WTC11 (cell line): ENCODE measurements around the gene ISCA1. TPM values are rescaled to one million over a fixed set of nuclear protein-coding genes. Genes with fewer than 3 reads are reported as not detected.

ENCODE experiments used
- ATAC-seq: fragments of 200-7000 bp; cut with Tn5 transposase; 2 replicates; pipeline ENCODE4 v1.10.0; 2021; ENCODE audit warnings: mild to moderate bottlenecking, moderate library complexity
- CTCF ChIA-PET: fragments of 300-600 bp; sonication (Branson Sonifier 250); formaldehyde crosslinking; loops from one replicate; lab custom pipeline; 2021; ENCODE audit warnings: antibody characterized with exemption; lab: Charles Lee
- POLR2A ChIA-PET: fragments of 350-600 bp; sonication (Branson Sonifier 250); formaldehyde crosslinking; loops from one replicate; lab custom pipeline; 2021; ENCODE audit warnings: antibody characterized with exemption; lab: Charles Lee
- DNase-seq: peaks from one replicate; pipeline ENCODE4 v3.0.0; 2021; ENCODE audit warnings: low spot score
- H3K27ac Mint-ChIP-seq: 2 replicates; pipeline ENCODE4 v1.8.0; 2021; ENCODE audit warnings: mixed read lengths
- H3K27me3 Mint-ChIP-seq: 2 replicates; pipeline ENCODE4 v1.8.0; 2021; ENCODE audit warnings: low read depth, mild to moderate bottlenecking, moderate library complexity, mixed read lengths
- H3K36me3 Mint-ChIP-seq: 2 replicates; pipeline ENCODE4 v1.8.0; 2021; ENCODE audit warnings: mixed read lengths
- H3K4me1 Mint-ChIP-seq: 2 replicates; pipeline ENCODE4 v1.8.0; 2022; ENCODE audit warnings: mixed read lengths
- H3K4me3 Mint-ChIP-seq: 2 replicates; pipeline ENCODE4 v1.8.0; 2021; ENCODE audit warnings: mild to moderate bottlenecking, moderate library complexity, mixed read lengths
- H3K9me3 Mint-ChIP-seq: 2 replicates; pipeline ENCODE4 v1.8.0; 2021; ENCODE audit warnings: mixed read lengths
- CBFB ChIP-seq: sonication (generic); formaldehyde crosslinking; IDR thresholded peaks from 2 replicates; pipeline ENCODE4 v1.8.1; 2022; ENCODE audit warnings: mild to moderate bottlenecking, low read depth, missing genetic modification reagents
- CREB1 ChIP-seq: sonication (generic); formaldehyde crosslinking; IDR thresholded peaks from 2 replicates; pipeline ENCODE4 v1.8.0; 2023; ENCODE audit warnings: mild to moderate bottlenecking, missing genetic modification reagents
- CREM ChIP-seq: sonication (generic); formaldehyde crosslinking; IDR thresholded peaks from 2 replicates; pipeline ENCODE4 v1.8.1; 2022; ENCODE audit warnings: mild to moderate bottlenecking, missing genetic modification reagents, moderate library complexity
- FOXJ3 ChIP-seq: sonication (generic); formaldehyde crosslinking; IDR thresholded peaks from 2 replicates; pipeline ENCODE4 v1.9.0; 2021; ENCODE audit warnings: missing genetic modification reagents, mild to moderate bottlenecking, borderline replicate concordance
- FOXK1 ChIP-seq: sonication (generic); formaldehyde crosslinking; IDR thresholded peaks from 2 replicates; pipeline ENCODE4 v1.8.0; 2022; ENCODE audit warnings: mild to moderate bottlenecking, moderate library complexity, missing genetic modification reagents
- GABPB1 ChIP-seq: sonication (generic); formaldehyde crosslinking; IDR thresholded peaks from 2 replicates; pipeline ENCODE4 v1.8.1; 2023; ENCODE audit warnings: mild to moderate bottlenecking, missing genetic modification reagents
- HMGA2 ChIP-seq: fragments of 250-450 bp; sonication (Bioruptor Pico); IDR thresholded peaks from 2 replicates; pipeline ENCODE4 v1.4.0; 2021; ENCODE audit warnings: mild to moderate bottlenecking, moderate library complexity
- IRF2 ChIP-seq: sonication (generic); formaldehyde crosslinking; IDR thresholded peaks from 2 replicates; pipeline ENCODE4 v1.8.0; 2022; ENCODE audit warnings: low read depth, missing genetic modification reagents, borderline replicate concordance
- NFE2L1 ChIP-seq: sonication (generic); formaldehyde crosslinking; IDR thresholded peaks from 2 replicates; pipeline ENCODE4 v1.8.1; 2023; ENCODE audit warnings: missing genetic modification reagents
- NR2C2 ChIP-seq: sonication (generic); formaldehyde crosslinking; IDR thresholded peaks from 2 replicates; pipeline ENCODE4 v1.8.0; 2022; ENCODE audit warnings: mild to moderate bottlenecking, missing genetic modification reagents
- PRRX2 ChIP-seq: fragments of 250-450 bp; sonication (Bioruptor Pico); IDR thresholded peaks from 2 replicates; pipeline ENCODE4 v1.8.0; 2021; ENCODE audit warnings: mild to moderate bottlenecking
- SOX15 ChIP-seq: fragments of 250-450 bp; sonication (Bioruptor Pico); IDR thresholded peaks from 2 replicates; pipeline ENCODE4 v1.9.0; 2021; ENCODE audit warnings: mild to moderate bottlenecking
- SP1 ChIP-seq: sonication (generic); formaldehyde crosslinking; conservative IDR thresholded peaks from 2 replicates; pipeline ENCODE4 v1.8.1; 2022; ENCODE audit warnings: missing genetic modification reagents
- TP53 ChIP-seq: sonication (generic); formaldehyde crosslinking; IDR thresholded peaks from 2 replicates; pipeline ENCODE4 v1.8.1; 2023; ENCODE audit warnings: mild to moderate bottlenecking, missing genetic modification reagents
- ZNF121 ChIP-seq: sonication (generic); formaldehyde crosslinking; IDR thresholded peaks from 2 replicates; pipeline ENCODE4 v1.8.0; 2023; ENCODE audit warnings: missing genetic modification reagents
- ZNF232 ChIP-seq: sonication (generic); formaldehyde crosslinking; IDR thresholded peaks from 2 replicates; pipeline ENCODE4 v1.8.0; 2022; ENCODE audit warnings: mild to moderate bottlenecking, missing genetic modification reagents
- ZNF317 ChIP-seq: sonication (generic); formaldehyde crosslinking; IDR thresholded peaks from 2 replicates; pipeline ENCODE4 v1.8.1; 2023; ENCODE audit warnings: low read depth, mild to moderate bottlenecking, moderate library complexity, missing genetic modification reagents, borderline replicate concordance
- ZNF671 ChIP-seq: fragments of 250-450 bp; sonication (Bioruptor Pico); IDR thresholded peaks from 2 replicates; pipeline ENCODE4 v1.8.0; 2021; ENCODE audit warnings: mild to moderate bottlenecking
- total RNA-seq: library from RNA; stranded (reverse); gene quantifications from 3 replicates; pipeline ENCODE4 v1.2.3, GENCODE V29; 2021
- TF ChIP-seq, protein P1 (sequence below): sonication (generic); formaldehyde crosslinking; IDR thresholded peaks from 2 replicates; pipeline ENCODE4 v1.8.1; 2023; ENCODE audit warnings: mild to moderate bottlenecking, missing genetic modification reagents
- TF ChIP-seq, protein P2 (sequence below): sonication (generic); formaldehyde crosslinking; IDR thresholded peaks from 2 replicates; pipeline ENCODE4 v1.8.1; 2022; ENCODE audit warnings: mild to moderate bottlenecking, moderate library complexity, missing genetic modification reagents
- TF ChIP-seq, protein P3 (sequence below): sonication (generic); formaldehyde crosslinking; IDR thresholded peaks from 2 replicates; pipeline ENCODE4 v1.8.1; 2022; ENCODE audit warnings: missing genetic modification reagents, borderline replicate concordance
- TF ChIP-seq, protein P4 (sequence below): sonication (generic); formaldehyde crosslinking; IDR thresholded peaks from 2 replicates; pipeline ENCODE4 v1.8.0; 2022; ENCODE audit warnings: mild to moderate bottlenecking, missing genetic modification reagents
- TF ChIP-seq, protein P5 (sequence below): sonication (generic); formaldehyde crosslinking; IDR thresholded peaks from 2 replicates; pipeline ENCODE4 v1.8.0; 2023; ENCODE audit warnings: mild to moderate bottlenecking, missing genetic modification reagents
- TF ChIP-seq, protein P6 (sequence below): sonication (generic); formaldehyde crosslinking; IDR thresholded peaks from 2 replicates; pipeline ENCODE4 v1.8.1; 2023; ENCODE audit warnings: mild to moderate bottlenecking, missing genetic modification reagents, borderline replicate concordance

Gene ISCA1
- total RNA-seq, 1 experiment from 2014 or later, result 35.5 TPM

DNA sequence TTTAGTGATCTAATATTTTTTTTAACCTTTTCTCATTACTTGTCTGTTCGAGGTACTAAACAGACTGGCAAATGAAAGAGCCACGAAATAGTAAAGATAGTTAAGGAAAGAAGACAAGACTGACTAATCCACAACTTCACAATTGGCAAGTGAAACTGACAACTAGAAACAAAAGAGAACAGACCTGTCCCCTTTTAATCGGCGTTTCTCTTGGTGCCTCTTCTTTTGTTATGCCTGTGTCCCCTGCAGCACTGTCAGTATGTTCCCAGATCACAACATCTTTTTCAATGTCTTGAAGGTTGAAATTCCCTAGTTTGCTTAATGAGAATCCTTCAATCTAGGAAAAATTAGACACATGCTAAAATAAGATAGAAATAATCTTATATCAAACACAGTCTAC lies 45.8 kb upstream of the ISCA1 start:
- H3K4me3 Mint-ChIP-seq, result no peak overlapping the region
- 0 out of 2 replicates have a peak, but pooled peaks cover 5% of the 10 kb centered on the region for H3K9me3 Mint-ChIP-seq
- peaks cover 18% of the 10 kb centered on the region for H3K4me1 Mint-ChIP-seq
- H3K36me3 Mint-ChIP-seq, result peaks cover 52% of the 10 kb centered on the region
- ChIA-PET CTCF (no interaction called here), POLR2A (no interaction called here)
- H3K27ac Mint-ChIP-seq, result no peak overlapping the region
- H3K27me3 Mint-ChIP-seq, result no peaks in the 10 kb centered on the region
- ATAC-seq, result peak; percentile 82
- no peak for DNase-seq
- TF ChIP-seq, protein P1, sequence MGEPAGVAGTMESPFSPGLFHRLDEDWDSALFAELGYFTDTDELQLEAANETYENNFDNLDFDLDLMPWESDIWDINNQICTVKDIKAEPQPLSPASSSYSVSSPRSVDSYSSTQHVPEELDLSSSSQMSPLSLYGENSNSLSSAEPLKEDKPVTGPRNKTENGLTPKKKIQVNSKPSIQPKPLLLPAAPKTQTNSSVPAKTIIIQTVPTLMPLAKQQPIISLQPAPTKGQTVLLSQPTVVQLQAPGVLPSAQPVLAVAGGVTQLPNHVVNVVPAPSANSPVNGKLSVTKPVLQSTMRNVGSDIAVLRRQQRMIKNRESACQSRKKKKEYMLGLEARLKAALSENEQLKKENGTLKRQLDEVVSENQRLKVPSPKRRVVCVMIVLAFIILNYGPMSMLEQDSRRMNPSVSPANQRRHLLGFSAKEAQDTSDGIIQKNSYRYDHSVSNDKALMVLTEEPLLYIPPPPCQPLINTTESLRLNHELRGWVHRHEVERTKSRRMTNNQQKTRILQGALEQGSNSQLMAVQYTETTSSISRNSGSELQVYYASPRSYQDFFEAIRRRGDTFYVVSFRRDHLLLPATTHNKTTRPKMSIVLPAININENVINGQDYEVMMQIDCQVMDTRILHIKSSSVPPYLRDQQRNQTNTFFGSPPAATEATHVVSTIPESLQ (CRISPR knock-in tag), result no peak
- TF ChIP-seq CREB1 (CRISPR knock-in tag), result no peak
- no peak for TF ChIP-seq ZNF317 (CRISPR knock-in tag)
- TF ChIP-seq, protein P2, sequence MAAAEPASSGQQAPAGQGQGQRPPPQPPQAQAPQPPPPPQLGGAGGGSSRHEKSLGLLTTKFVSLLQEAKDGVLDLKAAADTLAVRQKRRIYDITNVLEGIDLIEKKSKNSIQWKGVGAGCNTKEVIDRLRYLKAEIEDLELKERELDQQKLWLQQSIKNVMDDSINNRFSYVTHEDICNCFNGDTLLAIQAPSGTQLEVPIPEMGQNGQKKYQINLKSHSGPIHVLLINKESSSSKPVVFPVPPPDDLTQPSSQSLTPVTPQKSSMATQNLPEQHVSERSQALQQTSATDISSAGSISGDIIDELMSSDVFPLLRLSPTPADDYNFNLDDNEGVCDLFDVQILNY (CRISPR knock-in tag), result no peak
- TF ChIP-seq ZNF232 (CRISPR knock-in tag), result no peak
- TF ChIP-seq ZNF121, result no peak
- TF ChIP-seq, protein P3, sequence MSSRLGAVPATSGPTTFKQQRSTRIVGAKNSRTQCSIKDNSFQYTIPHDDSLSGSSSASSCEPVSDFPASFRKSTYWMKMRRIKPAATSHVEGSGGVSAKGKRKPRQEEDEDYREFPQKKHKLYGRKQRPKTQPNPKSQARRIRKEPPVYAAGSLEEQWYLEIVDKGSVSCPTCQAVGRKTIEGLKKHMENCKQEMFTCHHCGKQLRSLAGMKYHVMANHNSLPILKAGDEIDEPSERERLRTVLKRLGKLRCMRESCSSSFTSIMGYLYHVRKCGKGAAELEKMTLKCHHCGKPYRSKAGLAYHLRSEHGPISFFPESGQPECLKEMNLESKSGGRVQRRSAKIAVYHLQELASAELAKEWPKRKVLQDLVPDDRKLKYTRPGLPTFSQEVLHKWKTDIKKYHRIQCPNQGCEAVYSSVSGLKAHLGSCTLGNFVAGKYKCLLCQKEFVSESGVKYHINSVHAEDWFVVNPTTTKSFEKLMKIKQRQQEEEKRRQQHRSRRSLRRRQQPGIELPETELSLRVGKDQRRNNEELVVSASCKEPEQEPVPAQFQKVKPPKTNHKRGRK, result no peak
- no peak for TF ChIP-seq CBFB
- TF ChIP-seq, protein P4, sequence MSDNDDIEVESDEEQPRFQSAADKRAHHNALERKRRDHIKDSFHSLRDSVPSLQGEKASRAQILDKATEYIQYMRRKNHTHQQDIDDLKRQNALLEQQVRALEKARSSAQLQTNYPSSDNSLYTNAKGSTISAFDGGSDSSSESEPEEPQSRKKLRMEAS, result no peak
- TF ChIP-seq SOX15 (CRISPR knock-in tag), result no peak
- TF ChIP-seq GABPB1 (CRISPR knock-in tag), result no peak
- no peak for TF ChIP-seq NR2C2 (CRISPR knock-in tag)
- TF ChIP-seq NFE2L1 (CRISPR knock-in tag), result no peak
- TF ChIP-seq TP53 (CRISPR knock-in tag), result no peak

DNA sequence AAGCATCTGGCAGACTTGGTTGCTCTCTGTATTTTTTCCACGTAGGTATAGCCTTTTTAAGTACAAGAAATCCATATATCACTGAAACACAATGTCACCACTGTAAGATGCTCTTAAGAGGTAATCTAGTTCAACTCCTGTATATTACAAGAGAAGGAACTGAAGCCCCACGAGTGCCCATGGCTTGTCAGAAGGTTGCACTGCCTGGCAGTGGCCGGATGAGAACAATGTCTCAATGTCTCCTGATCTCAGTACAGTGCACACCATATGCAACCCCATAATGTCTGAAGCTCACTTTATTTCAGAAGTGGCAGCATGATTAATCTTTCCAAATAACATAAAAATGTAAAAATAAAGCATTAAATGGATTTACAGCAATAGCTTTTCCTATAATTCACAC lies 44.2 kb upstream of the ISCA1 start:
- no peak for ATAC-seq
- Mint-ChIP-seq H3K4me3 (no peak overlapping the region), H3K36me3 (peaks cover 54% of the 10 kb centered on the region), H3K9me3 (no peaks in the 10 kb centered on the region), H3K27ac (no peak overlapping the region)
- ChIA-PET POLR2A (no interaction called here), CTCF (interaction anchor here (1.0 kb wide), 1 partner anchor 125 kb away, joined by 4 read pairs; no protein-coding TSS in a partner anchor)
- TF ChIP-seq IRF2 (CRISPR knock-in tag), result no peak
- no peak for TF ChIP-seq FOXK1 (CRISPR knock-in tag)
- no peak for TF ChIP-seq FOXJ3
- TF ChIP-seq ZNF232 (CRISPR knock-in tag), result no peak
- no peak for TF ChIP-seq PRRX2 (CRISPR knock-in tag)
- TF ChIP-seq HMGA2 (CRISPR knock-in tag), result no peak
- TF ChIP-seq, protein P5, sequence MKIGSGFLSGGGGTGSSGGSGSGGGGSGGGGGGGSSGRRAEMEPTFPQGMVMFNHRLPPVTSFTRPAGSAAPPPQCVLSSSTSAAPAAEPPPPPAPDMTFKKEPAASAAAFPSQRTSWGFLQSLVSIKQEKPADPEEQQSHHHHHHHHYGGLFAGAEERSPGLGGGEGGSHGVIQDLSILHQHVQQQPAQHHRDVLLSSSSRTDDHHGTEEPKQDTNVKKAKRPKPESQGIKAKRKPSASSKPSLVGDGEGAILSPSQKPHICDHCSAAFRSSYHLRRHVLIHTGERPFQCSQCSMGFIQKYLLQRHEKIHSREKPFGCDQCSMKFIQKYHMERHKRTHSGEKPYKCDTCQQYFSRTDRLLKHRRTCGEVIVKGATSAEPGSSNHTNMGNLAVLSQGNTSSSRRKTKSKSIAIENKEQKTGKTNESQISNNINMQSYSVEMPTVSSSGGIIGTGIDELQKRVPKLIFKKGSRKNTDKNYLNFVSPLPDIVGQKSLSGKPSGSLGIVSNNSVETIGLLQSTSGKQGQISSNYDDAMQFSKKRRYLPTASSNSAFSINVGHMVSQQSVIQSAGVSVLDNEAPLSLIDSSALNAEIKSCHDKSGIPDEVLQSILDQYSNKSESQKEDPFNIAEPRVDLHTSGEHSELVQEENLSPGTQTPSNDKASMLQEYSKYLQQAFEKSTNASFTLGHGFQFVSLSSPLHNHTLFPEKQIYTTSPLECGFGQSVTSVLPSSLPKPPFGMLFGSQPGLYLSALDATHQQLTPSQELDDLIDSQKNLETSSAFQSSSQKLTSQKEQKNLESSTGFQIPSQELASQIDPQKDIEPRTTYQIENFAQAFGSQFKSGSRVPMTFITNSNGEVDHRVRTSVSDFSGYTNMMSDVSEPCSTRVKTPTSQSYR (CRISPR knock-in tag), result no peak
- TF ChIP-seq, protein P3, result no peak
- TF ChIP-seq, protein P6, sequence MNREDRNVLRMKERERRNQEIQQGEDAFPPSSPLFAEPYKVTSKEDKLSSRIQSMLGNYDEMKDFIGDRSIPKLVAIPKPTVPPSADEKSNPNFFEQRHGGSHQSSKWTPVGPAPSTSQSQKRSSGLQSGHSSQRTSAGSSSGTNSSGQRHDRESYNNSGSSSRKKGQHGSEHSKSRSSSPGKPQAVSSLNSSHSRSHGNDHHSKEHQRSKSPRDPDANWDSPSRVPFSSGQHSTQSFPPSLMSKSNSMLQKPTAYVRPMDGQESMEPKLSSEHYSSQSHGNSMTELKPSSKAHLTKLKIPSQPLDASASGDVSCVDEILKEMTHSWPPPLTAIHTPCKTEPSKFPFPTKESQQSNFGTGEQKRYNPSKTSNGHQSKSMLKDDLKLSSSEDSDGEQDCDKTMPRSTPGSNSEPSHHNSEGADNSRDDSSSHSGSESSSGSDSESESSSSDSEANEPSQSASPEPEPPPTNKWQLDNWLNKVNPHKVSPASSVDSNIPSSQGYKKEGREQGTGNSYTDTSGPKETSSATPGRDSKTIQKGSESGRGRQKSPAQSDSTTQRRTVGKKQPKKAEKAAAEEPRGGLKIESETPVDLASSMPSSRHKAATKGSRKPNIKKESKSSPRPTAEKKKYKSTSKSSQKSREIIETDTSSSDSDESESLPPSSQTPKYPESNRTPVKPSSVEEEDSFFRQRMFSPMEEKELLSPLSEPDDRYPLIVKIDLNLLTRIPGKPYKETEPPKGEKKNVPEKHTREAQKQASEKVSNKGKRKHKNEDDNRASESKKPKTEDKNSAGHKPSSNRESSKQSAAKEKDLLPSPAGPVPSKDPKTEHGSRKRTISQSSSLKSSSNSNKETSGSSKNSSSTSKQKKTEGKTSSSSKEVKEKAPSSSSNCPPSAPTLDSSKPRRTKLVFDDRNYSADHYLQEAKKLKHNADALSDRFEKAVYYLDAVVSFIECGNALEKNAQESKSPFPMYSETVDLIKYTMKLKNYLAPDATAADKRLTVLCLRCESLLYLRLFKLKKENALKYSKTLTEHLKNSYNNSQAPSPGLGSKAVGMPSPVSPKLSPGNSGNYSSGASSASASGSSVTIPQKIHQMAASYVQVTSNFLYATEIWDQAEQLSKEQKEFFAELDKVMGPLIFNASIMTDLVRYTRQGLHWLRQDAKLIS, result no peak
- TF ChIP-seq SP1 (CRISPR knock-in tag), result no peak
- TF ChIP-seq CREM (CRISPR knock-in tag), result no peak
- TF ChIP-seq ZNF671, result no peak
- TF ChIP-seq, all 79 proteins: peak for 0
- no peaks in the 10 kb centered on the region for H3K27me3 Mint-ChIP-seq
- peaks cover 18% of the 10 kb centered on the region for H3K4me1 Mint-ChIP-seq
- DNase-seq, result no peak
